ENCODE data around the gene KIF12.
"Not testable (repeated sequence)": the region's sequence is repeated elsewhere in the genome, so short reads cannot be mapped to it uniquely, and the experiment has no call there.

Gene KIF12

GRCh38 chr9:114098936-114099668, at the start of gene KIF12:
KIF12 (minus strand) TSS chr9:114099292; CDS start chr9:114099276, 16 bp downstream.
- in situ Hi-C loops (cut with MboI; ENCODE audit: low sequenced_read_pairs): loop anchor here (25.0 kb wide), 1 partner anchor 188 kb away; no protein-coding TSS in a partner anchor

DNA sequence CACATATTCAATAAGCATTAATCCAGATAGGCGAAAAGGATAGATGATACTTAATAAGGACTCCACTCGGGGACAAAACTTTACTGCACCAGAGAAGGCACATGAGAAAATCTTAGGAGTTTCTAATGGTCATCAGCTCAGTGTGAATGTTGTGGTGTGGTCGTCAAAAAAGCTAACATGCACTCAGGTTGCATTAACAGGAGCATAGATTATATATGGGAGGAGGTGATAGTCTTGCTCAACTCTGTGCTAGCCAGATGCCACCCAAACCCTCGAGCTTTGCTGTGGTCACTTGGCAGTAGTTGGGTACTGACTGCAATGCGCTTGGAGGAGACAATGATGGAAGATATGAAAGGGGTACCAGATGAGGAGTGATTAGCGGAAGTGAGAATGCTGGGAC, 47.6 kb upstream of the KIF12 start:
- in situ Hi-C loops (cut with MboI; ENCODE audit: low sequenced_read_pairs): no loop called here

DNA sequence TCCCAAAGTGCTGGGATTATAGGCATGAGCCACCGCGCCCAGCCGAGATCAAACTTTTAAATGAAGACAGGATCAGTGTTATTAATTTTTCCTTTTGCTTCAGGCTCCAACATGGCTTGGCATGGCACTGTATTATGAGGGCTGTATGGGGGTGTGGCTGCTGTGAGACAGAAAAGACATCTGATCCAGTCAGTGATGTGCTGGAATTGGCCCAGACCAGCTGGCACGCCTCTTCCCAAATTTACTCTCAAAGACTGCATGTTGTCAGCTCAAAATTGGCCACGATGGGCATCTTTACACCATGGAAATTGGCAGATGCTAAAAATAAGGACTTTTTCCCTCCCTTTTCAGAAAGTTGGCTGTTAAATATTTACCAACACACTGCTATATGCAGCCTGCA, 44.1 kb upstream of the KIF12 start:
- in situ Hi-C loops (cut with MboI; ENCODE audit: low sequenced_read_pairs): no loop called here

DNA sequence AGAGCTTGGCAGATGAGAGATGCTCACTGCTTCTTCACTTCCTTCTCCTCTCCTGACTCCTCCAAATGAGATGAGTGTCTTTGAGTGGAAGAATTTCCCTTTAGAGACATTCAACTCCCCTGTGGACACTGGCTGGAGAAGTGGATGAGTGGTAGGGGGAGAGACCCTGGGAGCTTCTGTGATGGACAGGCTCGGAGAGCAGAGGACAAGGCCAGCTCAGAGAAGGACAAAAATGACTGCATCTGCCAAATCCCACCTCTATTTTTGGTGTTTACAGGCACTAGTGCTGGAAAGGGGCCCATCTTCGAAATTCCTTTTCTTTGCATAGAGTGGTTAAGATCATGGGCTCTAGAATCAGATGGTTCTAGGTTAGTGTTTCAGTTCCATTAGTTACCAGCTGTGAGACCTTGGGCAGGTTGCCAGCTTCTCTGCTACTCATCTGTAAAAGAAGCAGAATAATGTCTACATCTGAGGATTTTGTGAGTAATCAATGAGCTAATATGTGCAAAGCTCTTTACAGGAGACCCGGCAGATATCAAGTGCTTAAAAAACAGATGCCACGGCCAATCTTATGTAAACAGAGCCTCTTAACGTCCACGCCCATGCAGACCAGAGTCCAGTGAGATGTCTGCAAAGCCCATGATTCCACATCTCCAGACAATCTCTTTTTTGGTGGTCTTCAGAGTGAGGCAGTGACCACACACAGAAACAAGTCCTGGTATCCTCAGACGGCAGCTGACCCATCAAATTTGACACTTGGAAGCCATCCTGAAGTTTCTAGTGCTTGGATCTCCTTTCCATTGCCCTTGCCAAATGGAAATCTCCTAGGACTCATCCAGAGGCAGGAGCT, 42.7 kb upstream of the KIF12 start:
- in situ Hi-C loops (cut with MboI; ENCODE audit: low sequenced_read_pairs): no loop called here

DNA sequence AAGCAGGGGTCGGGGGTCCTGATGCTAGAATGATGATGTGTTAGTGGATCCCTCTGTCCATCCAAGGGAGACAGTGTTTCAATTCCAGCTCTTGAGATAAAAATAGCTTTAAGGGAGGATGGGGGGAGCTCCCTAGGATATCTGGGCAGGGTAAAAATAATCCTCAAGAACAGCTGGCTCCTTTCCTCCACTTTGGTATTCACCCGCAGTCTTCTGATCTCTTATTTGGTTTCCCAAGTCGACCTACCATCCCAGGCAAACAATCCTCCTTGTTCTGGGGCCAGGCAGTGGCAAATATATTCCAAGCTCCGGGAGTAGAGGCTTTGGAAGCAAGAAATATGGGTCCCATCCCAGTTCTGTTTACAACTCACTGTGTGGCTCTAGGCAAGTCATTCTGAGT, 41.8 kb upstream of the KIF12 start:
- in situ Hi-C loops (cut with MboI; ENCODE audit: low sequenced_read_pairs): no loop called here

DNA sequence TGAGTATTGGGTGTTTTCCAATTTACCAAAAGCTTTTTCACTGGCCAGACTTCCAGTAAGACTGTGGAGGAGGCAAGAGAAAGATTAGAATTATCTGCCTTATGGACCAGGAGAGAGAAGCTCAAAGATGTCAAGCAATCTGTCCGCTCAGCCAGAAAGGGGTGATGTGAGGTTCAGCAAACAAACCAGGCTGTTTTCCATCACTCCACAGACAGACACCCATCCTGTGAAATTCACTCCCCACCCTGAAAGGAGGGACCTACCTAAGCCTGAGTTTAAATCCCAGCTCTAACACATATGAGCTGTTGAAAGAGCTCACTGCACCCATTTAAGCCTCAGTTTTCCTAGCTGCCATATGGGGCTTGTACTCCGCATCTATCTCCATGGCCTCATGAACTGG, 41.3 kb upstream of the KIF12 start:
- in situ Hi-C loops (cut with MboI; ENCODE audit: low sequenced_read_pairs): no loop called here

- in situ Hi-C loops (cut with MboI; ENCODE audit: low sequenced_read_pairs): no loop called here
Observed at GRCh38 chr9:114139071-114139470, 40.0 kb upstream of the KIF12 start.

GRCh38 chr9:114138552-114138971, 39.5 kb upstream of the KIF12 start:
- in situ Hi-C loops (cut with MboI; ENCODE audit: low sequenced_read_pairs): no loop called here

- in situ Hi-C loops (cut with MboI; ENCODE audit: low sequenced_read_pairs): no loop called here
Observed at GRCh38 chr9:114137831-114138230, 38.7 kb upstream of the KIF12 start.

- in situ Hi-C loops (cut with MboI; ENCODE audit: low sequenced_read_pairs): no loop called here
Observed at GRCh38 chr9:114134827-114135396, 35.8 kb upstream of the KIF12 start.

DNA sequence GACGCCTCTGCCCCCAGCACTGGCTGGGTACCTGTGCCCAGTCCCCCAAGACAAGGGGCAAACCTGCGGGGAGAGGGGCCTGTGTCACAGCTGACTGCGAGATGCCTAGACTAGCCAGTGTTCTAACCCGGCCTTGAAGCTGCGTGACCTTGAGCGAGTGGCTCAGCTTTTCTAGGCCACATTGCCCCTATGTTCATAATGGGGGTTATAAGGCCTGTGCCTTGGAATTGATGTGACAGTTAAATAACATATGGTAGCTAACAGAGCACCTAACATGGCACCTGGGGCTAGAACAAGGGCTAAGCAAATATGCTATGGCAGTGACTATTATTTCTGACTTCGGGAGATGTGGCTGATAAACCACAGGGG, 33.4 kb upstream of the KIF12 start:
- in situ Hi-C loops (cut with MboI; ENCODE audit: low sequenced_read_pairs): no loop called here

GRCh38 chr9:114131808-114132549, 32.9 kb upstream of the KIF12 start:
- in situ Hi-C loops (cut with MboI; ENCODE audit: low sequenced_read_pairs): no loop called here

DNA sequence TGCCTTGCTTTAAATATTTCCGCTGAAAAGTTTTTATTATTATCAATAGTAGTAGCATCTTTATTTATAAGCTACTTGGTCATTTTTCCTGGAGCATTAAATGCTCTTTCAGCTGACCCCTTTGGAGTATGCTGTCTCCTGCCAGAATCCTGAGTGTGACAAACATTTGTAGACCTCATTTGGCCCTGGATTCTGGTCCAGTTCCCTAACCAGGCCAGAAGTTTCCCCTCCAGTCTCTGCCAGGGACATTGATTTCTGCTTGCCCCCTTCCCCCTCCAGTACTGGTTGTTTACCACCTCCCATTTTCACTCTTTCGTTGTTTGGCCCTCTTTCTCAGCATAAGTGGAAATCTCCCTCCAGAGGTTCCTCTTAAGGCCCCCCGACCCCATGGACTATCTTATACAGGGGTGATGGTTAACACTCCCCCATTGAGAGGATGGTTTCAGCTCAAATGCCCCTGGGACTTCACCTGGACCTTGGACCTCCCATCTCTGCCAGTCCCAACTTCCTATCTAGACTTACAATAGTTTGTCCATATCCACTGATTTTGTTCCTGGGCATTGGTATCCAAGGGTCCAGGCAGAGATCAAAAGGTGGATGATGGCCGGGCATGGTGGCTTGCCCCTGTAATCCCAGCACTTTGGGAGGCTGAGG, 31.7 kb upstream of the KIF12 start:
- in situ Hi-C loops (cut with MboI; ENCODE audit: low sequenced_read_pairs): no loop called here

DNA sequence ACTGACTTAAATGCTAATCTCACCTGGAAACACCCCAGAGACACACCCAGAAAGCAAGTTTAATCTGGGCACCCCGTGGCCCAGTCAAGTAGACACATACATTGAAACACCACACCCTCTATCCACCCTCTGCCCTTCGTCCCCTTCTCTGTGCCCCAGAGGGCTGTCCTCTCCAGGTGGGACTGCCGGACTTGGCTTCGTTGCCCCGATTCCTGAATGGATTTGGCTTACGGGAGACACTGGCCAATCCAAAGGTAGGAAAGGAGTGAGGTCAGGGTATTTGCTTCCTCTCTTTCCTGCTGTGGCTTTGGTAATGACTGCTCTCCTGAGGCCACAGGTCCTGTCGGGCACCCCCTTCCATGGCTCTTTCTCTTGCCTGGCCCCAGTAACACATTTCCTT, 31.0 kb upstream of the KIF12 start:
- in situ Hi-C loops (cut with MboI; ENCODE audit: low sequenced_read_pairs): no loop called here

GRCh38 chr9:114128759-114129158, 29.7 kb upstream of the KIF12 start:
- in situ Hi-C loops (cut with MboI; ENCODE audit: low sequenced_read_pairs): not testable (repeated sequence)

- in situ Hi-C loops (cut with MboI; ENCODE audit: low sequenced_read_pairs): no loop called here
Observed at GRCh38 chr9:114126247-114127060, 27.4 kb upstream of the KIF12 start.

DNA sequence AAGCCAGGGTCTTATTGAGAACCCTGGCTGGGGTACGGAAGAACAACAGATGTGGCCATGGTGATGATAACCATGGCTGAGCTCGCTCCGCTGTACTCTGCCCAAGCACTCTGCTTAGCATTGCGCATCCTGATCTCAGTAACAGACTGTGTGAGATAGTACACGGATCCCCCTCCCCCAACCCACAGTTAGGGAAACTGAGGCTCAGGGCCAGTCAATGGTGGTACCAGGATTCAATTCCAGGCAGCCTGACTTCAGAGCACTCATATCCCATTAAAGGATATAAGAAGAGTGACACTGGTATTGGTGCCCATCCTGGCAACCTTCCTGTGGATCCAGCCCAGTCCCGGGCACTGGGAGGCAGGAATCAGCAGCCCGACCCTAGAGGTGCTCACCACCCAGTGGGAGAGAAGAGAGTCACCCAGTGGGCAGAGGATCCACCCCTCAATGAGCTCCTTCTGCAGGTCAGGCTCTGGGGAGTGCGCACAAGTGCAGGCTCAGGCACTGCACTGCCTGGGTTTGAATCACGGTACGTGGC, 26.5 kb upstream of the KIF12 start:
- in situ Hi-C loops (cut with MboI; ENCODE audit: low sequenced_read_pairs): no loop called here

DNA sequence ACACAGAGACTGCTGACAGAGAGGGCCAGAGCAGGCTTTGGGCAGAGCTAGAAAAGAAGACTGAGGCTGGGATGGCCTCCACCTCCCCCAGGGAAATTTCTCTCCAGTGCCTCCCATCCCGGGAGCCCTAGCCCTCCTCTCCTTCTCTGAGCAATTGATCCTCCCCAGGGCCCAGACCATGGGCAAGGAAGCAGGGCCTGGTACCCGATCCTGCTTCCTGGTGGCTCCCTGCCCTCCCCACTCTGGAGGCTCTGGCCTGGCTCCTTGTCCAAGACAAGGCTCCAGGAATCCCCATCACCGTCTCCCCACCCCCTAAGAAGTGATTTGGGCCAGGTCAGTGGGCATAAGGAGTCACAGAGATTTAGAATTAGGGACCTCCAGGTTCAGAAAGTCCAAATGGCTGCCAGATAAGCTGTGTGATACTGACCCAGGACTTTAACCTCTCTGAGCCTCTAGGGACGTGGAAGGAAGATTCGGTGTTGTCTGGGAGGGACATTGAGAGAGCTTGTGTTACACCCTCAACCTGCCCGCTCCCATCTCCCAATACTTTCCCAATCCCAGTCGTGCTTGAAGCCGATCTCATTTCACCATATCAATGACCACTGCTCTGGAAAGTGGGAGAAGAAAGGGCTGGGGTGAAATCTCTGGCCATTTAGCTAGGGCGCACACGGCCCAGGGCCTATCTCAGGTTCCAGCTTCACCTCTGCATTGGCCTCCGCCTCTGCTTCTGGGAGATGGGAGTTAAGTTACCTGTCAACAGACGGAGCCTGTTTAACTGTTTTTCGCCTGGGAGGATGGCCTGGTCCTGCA, 25.8 kb upstream of the KIF12 start:
- in situ Hi-C loops (cut with MboI; ENCODE audit: low sequenced_read_pairs): no loop called here

DNA sequence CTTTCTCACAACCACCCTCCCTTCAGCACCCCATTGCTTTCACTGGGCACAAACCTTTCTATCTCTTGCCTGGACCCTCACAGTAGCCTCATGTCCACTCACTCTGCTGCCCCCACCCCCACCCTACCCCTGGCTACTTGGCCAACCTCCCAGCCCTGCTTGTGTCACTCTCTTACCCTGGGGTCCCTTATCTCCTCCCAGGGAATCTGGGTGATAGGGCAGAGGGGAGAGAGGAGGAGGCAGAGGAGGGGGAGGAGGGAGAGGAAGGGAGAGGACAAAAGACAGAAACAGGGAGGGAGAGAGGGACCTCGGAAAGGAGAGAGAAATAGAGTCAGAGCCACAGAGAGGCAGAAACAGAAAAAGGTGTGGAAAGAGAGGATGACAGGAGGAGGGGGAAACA, 25.0 kb upstream of the KIF12 start:
- in situ Hi-C loops (cut with MboI; ENCODE audit: low sequenced_read_pairs): no loop called here
